ENCODE data around the gene LEMD3. TPM values are rescaled to one million over a fixed set of nuclear protein-coding genes. Genes with fewer than 3 reads are reported as not detected.
"Not testable (repeated sequence)": the region's sequence is repeated elsewhere in the genome, so short reads cannot be mapped to it uniquely, and the experiment has no call there.

LEMD3 gene
- total RNA-seq, 3 donors from 2014 or later: 30.6 to 33.7 (median 32.2) TPM

DNA sequence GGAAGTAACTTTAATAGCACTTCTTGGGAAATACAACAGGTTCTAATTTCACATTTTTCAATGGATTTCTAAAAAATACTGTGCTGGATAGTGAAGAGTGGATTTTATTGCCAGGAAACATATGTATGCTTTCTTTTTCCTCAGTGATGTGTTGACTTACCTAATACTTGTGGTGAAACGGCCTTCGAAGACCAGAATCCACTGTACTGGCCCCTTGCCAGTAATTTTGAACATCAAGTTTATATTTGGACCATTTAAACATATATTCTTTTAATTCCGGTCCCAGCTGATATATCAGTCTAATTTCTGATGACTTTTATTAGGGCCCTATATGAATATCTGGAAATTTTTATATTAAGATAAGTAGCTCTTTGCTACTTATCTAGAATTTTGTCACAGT is 110.9 kb downstream of the LEMD3 start:
- Histone ChIP-seq H3K9me3 (no peaks in the 10 kb centered on the region), H3K4me1 (ENCODE audit: low read depth) (peaks cover 9% of the 10 kb centered on the region), H3K4me3 (no peak overlapping the region), H3K36me3 (ENCODE audit: low read depth) (no peaks in the 10 kb centered on the region)
- DNase-seq (no peak), ATAC-seq (no peak)
- intact Hi-C loops (cut with DNase I, micrococcal nuclease): no loop called here
- TF ChIP-seq, protein P1, sequence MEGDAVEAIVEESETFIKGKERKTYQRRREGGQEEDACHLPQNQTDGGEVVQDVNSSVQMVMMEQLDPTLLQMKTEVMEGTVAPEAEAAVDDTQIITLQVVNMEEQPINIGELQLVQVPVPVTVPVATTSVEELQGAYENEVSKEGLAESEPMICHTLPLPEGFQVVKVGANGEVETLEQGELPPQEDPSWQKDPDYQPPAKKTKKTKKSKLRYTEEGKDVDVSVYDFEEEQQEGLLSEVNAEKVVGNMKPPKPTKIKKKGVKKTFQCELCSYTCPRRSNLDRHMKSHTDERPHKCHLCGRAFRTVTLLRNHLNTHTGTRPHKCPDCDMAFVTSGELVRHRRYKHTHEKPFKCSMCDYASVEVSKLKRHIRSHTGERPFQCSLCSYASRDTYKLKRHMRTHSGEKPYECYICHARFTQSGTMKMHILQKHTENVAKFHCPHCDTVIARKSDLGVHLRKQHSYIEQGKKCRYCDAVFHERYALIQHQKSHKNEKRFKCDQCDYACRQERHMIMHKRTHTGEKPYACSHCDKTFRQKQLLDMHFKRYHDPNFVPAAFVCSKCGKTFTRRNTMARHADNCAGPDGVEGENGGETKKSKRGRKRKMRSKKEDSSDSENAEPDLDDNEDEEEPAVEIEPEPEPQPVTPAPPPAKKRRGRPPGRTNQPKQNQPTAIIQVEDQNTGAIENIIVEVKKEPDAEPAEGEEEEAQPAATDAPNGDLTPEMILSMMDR (IDR thresholded peaks at IDR 0.05): no peak

DNA sequence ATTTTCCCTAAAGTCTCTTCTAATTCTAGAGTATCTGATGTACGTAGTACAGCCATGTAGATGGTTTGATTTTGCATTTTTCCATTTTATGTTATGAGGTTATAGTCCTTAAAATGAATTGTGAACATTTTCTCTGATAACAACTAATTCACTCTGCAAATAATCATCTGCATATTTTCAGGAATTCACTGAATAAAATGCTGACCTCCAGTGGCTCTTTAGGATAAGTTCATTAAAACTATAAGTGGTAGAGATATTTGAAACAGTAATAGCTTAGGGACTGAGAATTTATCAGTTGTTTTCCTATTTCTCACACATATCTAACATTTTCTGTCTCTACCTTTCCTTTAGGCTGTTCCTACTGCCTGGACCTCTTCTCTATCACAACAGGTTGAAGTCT is 113.5 kb downstream of the LEMD3 start:
- intact Hi-C loops (cut with DNase I, micrococcal nuclease): no loop called here
- no peaks in the 10 kb centered on the region for H3K9me3 ChIP-seq
- no peaks in the 10 kb centered on the region for H3K36me3 ChIP-seq (ENCODE audit: low read depth)
- DNase-seq (no peak), ATAC-seq (no peak)
- H3K4me1 ChIP-seq (ENCODE audit: low read depth): peaks cover 9% of the 10 kb centered on the region
- H3K4me3 ChIP-seq: no peak overlapping the region
- TF ChIP-seq, protein P1 (IDR thresholded peaks at IDR 0.05): no peak

DNA sequence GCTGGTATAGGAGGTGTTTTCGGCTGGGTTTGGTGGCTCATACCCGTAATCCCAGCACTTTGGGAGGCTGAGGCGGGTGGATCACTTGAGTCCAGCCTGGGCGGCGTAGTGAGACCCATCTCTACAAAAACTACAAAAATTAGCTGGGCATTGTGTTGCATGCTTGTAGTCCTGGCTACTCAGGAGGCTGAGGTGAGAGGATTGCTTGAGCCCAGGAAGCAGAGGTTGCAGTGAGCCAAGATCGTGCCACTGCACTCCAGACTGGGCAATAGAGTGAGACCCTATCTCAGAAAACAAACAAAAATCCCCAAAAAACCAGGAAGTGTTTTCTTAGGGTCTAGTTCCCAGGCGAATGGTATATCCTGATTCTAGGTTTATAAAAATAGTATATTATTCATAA is 116.1 kb downstream of the LEMD3 start:
- H3K4me3 ChIP-seq; ATAC-seq; H3K9me3 ChIP-seq; H3K36me3 ChIP-seq (ENCODE audit: low read depth); H3K4me1 ChIP-seq (ENCODE audit: low read depth); intact Hi-C loops (cut with DNase I, micrococcal nuclease); DNase-seq: not testable (repeated sequence)

DNA sequence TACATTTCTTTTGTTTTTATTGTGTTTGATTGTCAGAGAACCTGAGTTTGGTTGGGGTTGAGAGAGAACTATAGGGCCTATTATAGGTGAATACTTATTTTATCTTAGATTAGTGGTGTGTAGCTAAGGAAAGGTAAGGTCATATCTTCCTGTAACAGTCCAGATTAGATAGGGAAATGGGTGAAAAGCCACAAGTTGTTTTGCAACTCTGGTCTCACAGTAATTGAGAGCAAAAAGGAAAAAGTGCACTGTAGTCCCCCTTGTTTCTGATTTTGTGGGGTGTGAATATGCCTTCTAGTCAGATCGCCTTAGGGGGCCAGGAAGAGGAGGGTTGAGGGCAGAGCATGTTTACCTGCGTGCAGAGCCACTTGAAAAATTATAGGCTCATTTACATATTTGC is 118.0 kb downstream of the LEMD3 start:
- Histone ChIP-seq H3K9me3 (no peaks in the 10 kb centered on the region), H3K4me3 (no peak overlapping the region), H3K4me1 (ENCODE audit: low read depth) (no peaks in the 10 kb centered on the region), H3K36me3 (ENCODE audit: low read depth) (no peaks in the 10 kb centered on the region)
- TF ChIP-seq, protein P1 (IDR thresholded peaks at IDR 0.05): no peak
- DNase-seq (no peak), ATAC-seq (no peak)
- intact Hi-C loops (cut with DNase I, micrococcal nuclease): no loop called here

DNA sequence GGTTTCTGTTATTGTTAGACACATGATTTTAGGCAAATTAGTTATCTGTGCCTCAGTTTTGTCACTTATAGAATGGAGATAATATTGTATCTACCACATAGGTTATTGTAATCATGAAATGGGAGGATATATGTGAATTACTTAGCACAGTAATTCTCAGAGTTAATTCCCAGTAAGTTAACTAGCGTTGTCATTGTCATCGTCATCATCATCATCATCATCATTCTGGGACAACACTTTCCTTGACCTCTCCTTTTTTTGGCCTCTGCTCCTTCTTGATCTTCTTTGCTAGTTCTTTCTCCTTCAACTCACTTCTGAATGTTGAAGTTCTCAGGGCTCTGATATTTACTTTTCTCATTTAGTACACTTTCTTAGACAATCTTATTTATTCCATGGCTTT is 122.9 kb downstream of the LEMD3 start:
- no peaks in the 10 kb centered on the region for H3K9me3 ChIP-seq
- DNase-seq (no peak), ATAC-seq (no peak)
- no peaks in the 10 kb centered on the region for H3K36me3 ChIP-seq (ENCODE audit: low read depth)
- H3K4me3 ChIP-seq: no peak overlapping the region
- TF ChIP-seq, protein P1 (IDR thresholded peaks at IDR 0.05): no peak
- no peaks in the 10 kb centered on the region for H3K4me1 ChIP-seq (ENCODE audit: low read depth)
- intact Hi-C loops (cut with DNase I, micrococcal nuclease): no loop called here

DNA sequence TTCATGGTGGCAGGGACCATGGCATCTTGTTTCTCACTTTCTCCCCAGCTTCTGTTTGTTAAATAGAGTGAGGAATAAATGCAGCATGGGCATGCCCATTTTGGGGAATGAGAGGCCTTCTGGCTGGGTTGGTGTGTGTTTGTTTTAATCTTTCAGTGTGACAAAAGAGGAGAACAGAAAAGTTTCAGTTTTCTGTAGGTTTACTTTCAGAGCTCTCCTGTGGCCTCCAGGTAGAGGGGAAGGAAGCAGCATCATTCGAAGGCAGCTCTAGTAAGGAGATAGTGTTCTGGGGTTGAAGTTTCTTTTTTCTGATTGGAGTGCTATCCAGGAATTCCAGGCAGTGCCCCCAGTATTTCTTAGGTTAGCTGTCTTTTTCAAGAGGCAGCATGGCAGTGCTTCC is 124.4 kb downstream of the LEMD3 start:
- no peaks in the 10 kb centered on the region for H3K36me3 ChIP-seq (ENCODE audit: low read depth)
- no peak for ATAC-seq
- no peaks in the 10 kb centered on the region for H3K9me3 ChIP-seq
- TF ChIP-seq, protein P1 (IDR thresholded peaks at IDR 0.05): no peak
- no peak overlapping the region for H3K4me3 ChIP-seq
- intact Hi-C loops (cut with DNase I, micrococcal nuclease): no loop called here
- no peaks in the 10 kb centered on the region for H3K4me1 ChIP-seq (ENCODE audit: low read depth)
- DNase-seq: no peak
